Activated B cell treated with CpG ODN at 0.5 μM for 24 hours (primary cell): ENCODE results near the gene SBSN. TPM values are rescaled to one million over a fixed set of nuclear protein-coding genes. Genes with fewer than 3 reads are reported as not detected.

Experiments used
- ATAC-seq: fragments of 200-7000 bp; cut with Tn5 transposase; one replicate; pipeline ENCODE4 v1.10.0; 2021; ENCODE audit warnings: low read depth, mild to moderate bottlenecking, moderate library complexity
- CTCF ChIA-PET: fragments of 350-600 bp; sonication (Branson Sonifier 250); formaldehyde crosslinking; loops from one replicate; lab custom pipeline; 2021; ENCODE audit warnings: antibody characterized with exemption; lab: Charles Lee
- POLR2A ChIA-PET: fragments of 350-600 bp; sonication (Branson Sonifier 250); formaldehyde crosslinking; loops from one replicate; lab custom pipeline; 2021; ENCODE audit warnings: antibody characterized with exemption; lab: Charles Lee
- DNase-seq: peaks from one replicate; pipeline ENCODE4 v3.0.0; 2022
- H3K27ac Mint-ChIP-seq: one replicate; pipeline ENCODE4 v1.8.0; 2020; ENCODE audit warnings: mixed read lengths
- H3K27me3 Mint-ChIP-seq: one replicate; pipeline ENCODE4 v1.8.0; 2021; ENCODE audit warnings: mixed read lengths
- H3K36me3 Mint-ChIP-seq: one replicate; pipeline ENCODE4 v1.8.0; 2021; ENCODE audit warnings: low read depth, mixed read lengths
- H3K4me1 Mint-ChIP-seq: one replicate; pipeline ENCODE4 v1.8.0; 2021; ENCODE audit warnings: mixed read lengths
- H3K4me3 Mint-ChIP-seq: one replicate; pipeline ENCODE4 v1.8.0; 2020; ENCODE audit warnings: mild to moderate bottlenecking, mixed read lengths
- H3K9me3 Mint-ChIP-seq: one replicate; pipeline ENCODE4 v1.8.0; 2020; ENCODE audit warnings: mixed read lengths
- intact Hi-C: fragments of 100-400 bp; cut with micrococcal nuclease; formaldehyde crosslinking; loops from one replicate; pipeline ENCODE4 v1.15.1; 2024
- total RNA-seq: library from RNA; stranded (reverse); gene quantifications from 2 replicates; pipeline ENCODE4 v1.2.3, GENCODE V29; 2022
- TF ChIP-seq, protein P1 (sequence below): fragments of 200-600 bp; IDR thresholded peaks from one replicate; pipeline ENCODE4 v1.8.0; 2022; ENCODE audit warnings: antibody characterized with exemption, mild to moderate bottlenecking

SBSN gene, protein sequence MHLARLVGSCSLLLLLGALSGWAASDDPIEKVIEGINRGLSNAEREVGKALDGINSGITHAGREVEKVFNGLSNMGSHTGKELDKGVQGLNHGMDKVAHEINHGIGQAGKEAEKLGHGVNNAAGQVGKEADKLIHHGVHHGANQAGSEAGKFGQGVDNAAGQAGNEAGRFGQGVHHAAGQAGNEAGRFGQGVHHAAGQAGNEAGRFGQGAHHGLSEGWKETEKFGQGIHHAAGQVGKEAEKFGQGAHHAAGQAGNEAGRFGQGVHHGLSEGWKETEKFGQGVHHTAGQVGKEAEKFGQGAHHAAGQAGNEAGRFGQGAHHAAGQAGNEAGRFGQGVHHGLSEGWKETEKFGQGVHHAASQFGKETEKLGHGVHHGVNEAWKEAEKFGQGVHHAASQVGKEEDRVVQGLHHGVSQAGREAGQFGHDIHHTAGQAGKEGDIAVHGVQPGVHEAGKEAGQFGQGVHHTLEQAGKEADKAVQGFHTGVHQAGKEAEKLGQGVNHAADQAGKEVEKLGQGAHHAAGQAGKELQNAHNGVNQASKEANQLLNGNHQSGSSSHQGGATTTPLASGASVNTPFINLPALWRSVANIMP
- total RNA-seq: not detected in 2 replicates

DNA sequence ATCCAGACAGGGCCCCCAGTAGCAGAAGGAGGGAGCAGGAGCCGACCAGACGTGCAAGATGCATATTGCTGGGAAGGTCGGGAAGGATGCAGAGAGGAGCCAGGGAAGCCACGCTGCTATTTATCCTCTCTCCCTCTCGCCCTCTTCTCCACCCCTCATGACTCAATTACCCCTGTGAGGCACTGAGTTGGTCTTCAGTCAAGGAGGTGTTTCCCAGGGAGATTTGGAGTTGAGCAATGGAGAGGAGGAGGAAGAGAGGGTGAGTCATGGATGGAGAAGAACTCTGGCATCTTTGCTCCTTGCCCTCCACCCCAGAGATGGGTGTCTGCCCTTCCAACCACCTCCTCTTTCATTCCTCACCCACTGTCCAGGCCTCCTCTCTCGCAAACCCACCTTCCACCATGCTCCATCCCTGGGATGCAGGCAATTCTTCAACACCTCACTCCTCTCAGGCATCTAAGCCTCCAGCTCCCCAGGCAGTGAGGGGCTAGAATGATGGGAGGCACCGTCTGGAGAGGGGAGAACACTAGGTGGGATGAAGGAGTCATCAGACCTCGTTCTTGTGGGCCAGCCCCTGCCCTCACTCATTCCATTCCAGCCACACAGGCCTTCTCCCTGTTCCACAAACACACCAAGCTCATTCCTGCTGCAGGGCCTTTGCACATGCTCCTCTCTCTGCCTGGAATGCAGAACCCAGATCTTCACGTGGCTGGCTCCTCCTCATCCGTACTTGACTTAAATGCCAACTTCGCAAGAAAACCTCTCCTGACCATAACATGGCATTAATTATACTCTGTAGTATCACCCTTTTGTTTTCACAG lies at the start of gene SBSN:
TSS of gene SBSN (minus strand) at position 94 of the 821 bp plus-strand sequence. CDS start at position 64, 30 bp downstream.
- ATAC-seq: no peak
- Mint-ChIP-seq H3K27me3 (peaks cover 44% of the 10 kb centered on the region), H3K27ac (no peak within 1 kb of the TSS), H3K36me3 (no peaks in the 10 kb centered on the region), H3K9me3 (no peaks in the 10 kb centered on the region), H3K4me3 (no peak within 1 kb of the TSS), H3K4me1 (peaks cover 6% of the 10 kb centered on the region)
- TF ChIP-seq, protein P1, sequence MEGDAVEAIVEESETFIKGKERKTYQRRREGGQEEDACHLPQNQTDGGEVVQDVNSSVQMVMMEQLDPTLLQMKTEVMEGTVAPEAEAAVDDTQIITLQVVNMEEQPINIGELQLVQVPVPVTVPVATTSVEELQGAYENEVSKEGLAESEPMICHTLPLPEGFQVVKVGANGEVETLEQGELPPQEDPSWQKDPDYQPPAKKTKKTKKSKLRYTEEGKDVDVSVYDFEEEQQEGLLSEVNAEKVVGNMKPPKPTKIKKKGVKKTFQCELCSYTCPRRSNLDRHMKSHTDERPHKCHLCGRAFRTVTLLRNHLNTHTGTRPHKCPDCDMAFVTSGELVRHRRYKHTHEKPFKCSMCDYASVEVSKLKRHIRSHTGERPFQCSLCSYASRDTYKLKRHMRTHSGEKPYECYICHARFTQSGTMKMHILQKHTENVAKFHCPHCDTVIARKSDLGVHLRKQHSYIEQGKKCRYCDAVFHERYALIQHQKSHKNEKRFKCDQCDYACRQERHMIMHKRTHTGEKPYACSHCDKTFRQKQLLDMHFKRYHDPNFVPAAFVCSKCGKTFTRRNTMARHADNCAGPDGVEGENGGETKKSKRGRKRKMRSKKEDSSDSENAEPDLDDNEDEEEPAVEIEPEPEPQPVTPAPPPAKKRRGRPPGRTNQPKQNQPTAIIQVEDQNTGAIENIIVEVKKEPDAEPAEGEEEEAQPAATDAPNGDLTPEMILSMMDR: no peak
- intact Hi-C loops: no loop called here
- ChIA-PET POLR2A (interaction anchor here (0.6 kb wide), 1 partner anchor 178 kb away, joined by 3 read pairs; no protein-coding TSS in a partner anchor), CTCF (no interaction called here)
- no peak for DNase-seq

DNA sequence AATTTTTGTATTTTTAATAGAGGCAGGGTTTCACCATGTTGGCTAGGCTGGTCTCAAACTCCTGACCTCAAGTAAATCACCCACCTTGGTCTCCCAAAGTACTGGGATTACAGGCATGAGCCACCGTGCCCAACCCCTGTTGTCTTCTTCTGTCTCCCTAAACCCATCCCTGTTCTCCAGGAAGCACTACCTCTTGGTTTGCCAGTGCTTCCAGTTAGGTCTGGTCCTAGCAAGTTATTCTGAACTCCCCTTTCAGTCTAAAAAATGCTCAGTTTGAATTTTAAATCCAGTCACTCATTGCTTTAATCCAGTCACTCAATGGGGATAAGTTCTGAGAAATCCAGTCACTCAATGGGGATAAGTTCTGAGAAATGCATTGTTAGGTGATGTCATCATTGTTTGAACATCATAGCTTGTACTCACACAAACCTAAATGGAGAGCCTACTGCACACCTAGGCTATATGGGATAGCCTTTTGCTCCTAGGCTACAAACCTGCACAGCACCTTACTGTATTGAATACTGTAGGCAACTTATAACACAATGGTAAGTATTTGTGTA lies 43.4 kb upstream of the SBSN start:
- TF ChIP-seq, protein P1: no peak
- H3K4me1 Mint-ChIP-seq: no peaks in the 10 kb centered on the region
- H3K27me3 Mint-ChIP-seq: peaks cover 26% of the 10 kb centered on the region
- intact Hi-C loops: no loop called here
- ChIA-PET CTCF (no interaction called here), POLR2A (no interaction called here)
- peaks cover 12% of the 10 kb centered on the region for H3K9me3 Mint-ChIP-seq
- ATAC-seq: no peak
- no peak overlapping the region for H3K27ac Mint-ChIP-seq
- H3K4me3 Mint-ChIP-seq: no peak overlapping the region
- no peak for DNase-seq
- no peaks in the 10 kb centered on the region for H3K36me3 Mint-ChIP-seq

DNA sequence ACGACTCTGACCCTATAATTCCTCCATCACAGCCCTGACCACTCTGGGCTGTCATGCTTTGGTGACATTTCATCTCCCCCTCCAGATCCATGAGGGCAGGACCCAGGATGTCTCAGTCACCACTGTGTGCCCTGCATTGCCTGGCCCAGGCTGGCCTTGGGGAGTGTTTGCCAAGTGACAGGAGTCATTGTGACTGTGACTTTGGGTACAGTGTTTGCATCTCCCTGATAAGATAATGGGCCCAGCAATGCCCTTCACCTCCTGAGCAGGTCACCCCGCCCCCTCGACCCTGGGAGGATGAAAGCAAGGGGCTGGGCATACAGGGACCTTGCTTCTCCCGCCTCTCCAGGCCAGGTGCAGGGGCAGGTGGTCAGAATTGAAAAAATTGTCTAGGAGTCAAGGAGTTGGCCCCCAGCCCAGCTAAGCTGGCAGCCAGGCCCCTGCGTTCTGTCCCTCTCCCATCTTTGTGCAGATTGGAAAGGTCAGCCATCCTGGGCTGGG lies 41.2 kb upstream of the SBSN start:
- Mint-ChIP-seq H3K4me1 (no peaks in the 10 kb centered on the region), H3K9me3 (peaks cover 2% of the 10 kb centered on the region), H3K27me3 (peaks cover 31% of the 10 kb centered on the region), H3K36me3 (no peaks in the 10 kb centered on the region), H3K4me3 (no peak overlapping the region), H3K27ac (no peak overlapping the region)
- ChIA-PET POLR2A (no interaction called here), CTCF (no interaction called here)
- DNase-seq: no peak
- intact Hi-C loops: no loop called here
- TF ChIP-seq, protein P1: no peak
- ATAC-seq: no peak

DNA sequence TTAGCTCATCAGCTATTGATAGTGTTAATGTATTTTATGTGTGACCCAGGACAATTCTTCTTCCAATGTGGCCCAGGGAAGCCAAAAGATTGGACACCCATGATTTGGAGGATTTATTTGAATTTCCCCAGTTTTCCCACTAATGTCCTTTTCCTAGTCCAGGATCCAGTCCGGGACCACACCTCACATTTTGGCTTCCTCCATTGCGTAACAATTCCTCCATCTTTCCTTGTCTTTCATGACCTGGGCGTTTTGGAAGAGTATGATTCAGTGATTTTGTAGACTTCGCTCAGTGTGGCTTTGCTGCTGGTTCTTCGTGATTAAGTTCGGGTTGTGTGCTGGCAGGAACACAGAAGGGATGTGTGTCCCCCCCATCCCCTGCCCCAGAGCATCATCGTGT lies 38.6 kb upstream of the SBSN start:
- ChIA-PET CTCF (no interaction called here), POLR2A (no interaction called here)
- no peaks in the 10 kb centered on the region for H3K4me1 Mint-ChIP-seq
- intact Hi-C loops: no loop called here
- H3K36me3 Mint-ChIP-seq: no peaks in the 10 kb centered on the region
- ATAC-seq (no peak), DNase-seq (no peak)
- TF ChIP-seq, protein P1: no peak
- H3K9me3 Mint-ChIP-seq: no peaks in the 10 kb centered on the region
- no peak overlapping the region for H3K27ac Mint-ChIP-seq
- no peak overlapping the region for H3K4me3 Mint-ChIP-seq
- peaks cover 44% of the 10 kb centered on the region for H3K27me3 Mint-ChIP-seq
